ENCODE data around the gene COL6A2.

GRCh38 chr21:46058431-46059145 lies 39.3 kb upstream of the COL6A2 start:
- TF ChIP-seq BHLHE40 (IDR thresholded peaks at IDR 0.05; ENCODE audit: borderline replicate concordance), result no peak
- TF ChIP-seq FOXM1 (IDR thresholded peaks at IDR 0.05; ENCODE audit: borderline replicate concordance), result no peak
- no peak for TF ChIP-seq TARDBP (IDR thresholded peaks at IDR 0.05)

Measured in HEK293T (cell line).